Endothelial cell of umbilical vein (primary cell): ENCODE data around the gene ADCY9. TPM values are rescaled to one million over a fixed set of nuclear protein-coding genes. Genes with fewer than 3 reads are reported as not detected.

Experiments used
- polyA plus RNA-seq, 4 experiments: library from polyadenylated mRNA; depleted of rRNA in 3 of 4; stranded (reverse) in 3 of 4; unstranded in 1 of 4; fragments of >200 nt; gene quantifications; 2 replicates each; pipeline versions ENCODE4 v1.2.1 to v1.2.3, GENCODE V29; 2011 to 2012; ENCODE audit warnings: missing spikeins in 1 of 4
- small RNA-seq: library from RNA; depleted of rRNA; stranded (forward); fragments of <200 nt; gene quantifications from one replicate; pipeline ENCODE3, GENCODE V24; 2012; ENCODE audit warnings: low replicate concordance, low read depth; ENCODE audit not compliant: insufficient read depth, insufficient read length
- total RNA-seq: library from RNA; stranded (reverse); gene quantifications from 2 replicates; pipeline ENCODE4 v1.2.3, GENCODE V29; 2021

Gene ADCY9
- total and polyA plus RNA-seq, 2 donors (not counting 3 experiments of a cell fraction or from before 2014, with no cell fraction given): 6.8 to 14.0 TPM

Small RNA genes within 50 kb of the gene (small RNA-seq; reads per million reads assigned to genes)
- gene AC009171.1: not detected

Other genes starting within 250 kb of the ADCY9 start
- 71.4 and 72.7 TPM in 2 replicates for gene CREBBP, start 235.7 kb downstream of the ADCY9 start, total RNA-seq
- gene CREBBP, start 235.7 kb downstream of the ADCY9 start, polyA plus RNA-seq: 10.2 and 13.8 TPM in 2 replicates
- 0.14 and 0.29 TPM in 2 replicates for gene SRL, start 125.6 kb upstream of the ADCY9 start, total RNA-seq
- gene SRL, start 125.6 kb upstream of the ADCY9 start, polyA plus RNA-seq: 0.21 and 0.27 TPM in 2 replicates
- gene TFAP4, start 156.6 kb upstream of the ADCY9 start, total RNA-seq: 11.1 and 12.4 TPM in 2 replicates
- 3.0 and 3.4 TPM in 2 replicates for gene TFAP4, start 156.6 kb upstream of the ADCY9 start, polyA plus RNA-seq
- 10.1 and 11.3 TPM in 2 replicates for gene GLIS2, start 199.6 kb upstream of the ADCY9 start, total RNA-seq
- gene GLIS2, start 199.6 kb upstream of the ADCY9 start, polyA plus RNA-seq: 4.6 and 5.1 TPM in 2 replicates
- 35.8 and 40.0 TPM in 2 replicates for gene PAM16, start 234.9 kb upstream of the ADCY9 start, total RNA-seq
- 67.2 and 76.2 TPM in 2 replicates for gene PAM16, start 234.9 kb upstream of the ADCY9 start, polyA plus RNA-seq